Endothelial cell of umbilical vein (primary cell): ENCODE data around the gene TSPEAR. TPM values are rescaled to one million over a fixed set of nuclear protein-coding genes. Genes with fewer than 3 reads are reported as not detected.
A peak's percentile ranks its signal among the peaks of the same experiment; 100 is the strongest.

Experiments
- BruUV-seq: library from RNA; stranded (reverse); fragments of 400-500 nt; replicated peaks from 2 replicates; lab custom pipeline; 2021; lab: Mats Ljungman, UMichigan
- CTCF ChIA-PET: fragments of 300-600, 350-600 bp; sonication (Branson Sonifier 250); formaldehyde crosslinking; loops from one replicate; lab custom pipeline; 2021; ENCODE audit warnings: antibody characterized with exemption, inconsistent platforms; lab: Charles Lee
- POLR2A ChIA-PET: fragments of 300-600, 350-600 bp; sonication (Branson Sonifier 250); formaldehyde crosslinking; loops from one replicate; lab custom pipeline; 2021; ENCODE audit warnings: antibody characterized with exemption, inconsistent platforms; lab: Charles Lee
- DNase-seq: peaks from one replicate; pipeline ENCODE4 v3.0.0-alpha.2; 2011; ENCODE audit warnings: low read depth, low spot score
- FAIRE-seq: peaks from 2 replicates; lab custom pipeline; 2011; peaks lifted over from hg19 to GRCh38; lab: Jason Lieb, UNC
- H2AFZ ChIP-seq: 2 replicates; pipeline ENCODE4 v1.6.0; 2012; ENCODE audit warnings: low read depth, low read length, control low read depth, inconsistent platforms
- H3K27ac ChIP-seq: 2 replicates; pipeline ENCODE4 v1.5.1; 2011; ENCODE audit warnings: low read depth, mild to moderate bottlenecking, control low read depth, low read length, moderate library complexity; ENCODE audit not compliant: insufficient read depth
- H3K27me3 ChIP-seq, 2 experiments: 2 replicates each; pipeline versions ENCODE4 v1.6.0 to v1.6.1; 2011; ENCODE audit warnings: low read length in 2 of 2, mixed read lengths in 1 of 2; ENCODE audit not compliant: control insufficient read depth in 2 of 2, insufficient read depth in 2 of 2
- H3K36me3 ChIP-seq, 2 experiments: 2 replicates in 1 of 2; 3 replicates in 1 of 2; pipeline ENCODE4 v1.5.1; 2011; ENCODE audit warnings: low read length in 2 of 2, mild to moderate bottlenecking in 1 of 2, moderate library complexity in 1 of 2; ENCODE audit not compliant: control insufficient read depth in 2 of 2, insufficient read depth in 2 of 2; ENCODE audit errors: extremely low read depth in 1 of 2
- H3K4me1 ChIP-seq: 3 replicates; pipeline ENCODE4 v1.5.1; 2011; ENCODE audit warnings: mild to moderate bottlenecking, low read length; ENCODE audit not compliant: control insufficient read depth, insufficient read depth; ENCODE audit errors: extremely low read depth
- H3K4me2 ChIP-seq: 2 replicates; pipeline ENCODE4 v1.6.1; 2011; ENCODE audit warnings: low read length, control low read depth, mixed read lengths; ENCODE audit not compliant: insufficient read depth
- H3K4me3 ChIP-seq, 3 experiments: fragments of 200-600 bp in 1 of 3; sonication (generic), shearing (Covaris generic) in 1 of 3; replicated peaks in 1 of 3; 2 replicates each; pipeline ENCODE4 v1.5.1; 2011 to 2016; ENCODE audit warnings: control low read depth in 3 of 3, low read length in 3 of 3, mild to moderate bottlenecking in 2 of 3, inconsistent platforms in 1 of 3, low read depth in 1 of 3, moderate library complexity in 1 of 3; ENCODE audit not compliant: insufficient read depth in 1 of 3
- H3K79me2 ChIP-seq: 2 replicates; pipeline ENCODE4 v1.6.0; 2012; ENCODE audit warnings: low read length, inconsistent platforms; ENCODE audit not compliant: control insufficient read depth, insufficient read depth
- H3K9ac ChIP-seq: replicated peaks from 2 replicates; pipeline ENCODE3; 2011; ENCODE audit warnings: low read length, control low read depth; ENCODE audit not compliant: insufficient read depth; ENCODE audit errors: extremely low read depth
- H3K9me1 ChIP-seq: replicated peaks from 3 replicates; pipeline ENCODE4 v1.6.0; 2011; ENCODE audit warnings: mild to moderate bottlenecking, low read length; ENCODE audit not compliant: control insufficient read depth, insufficient read depth; ENCODE audit errors: extremely low read depth
- H3K9me3 ChIP-seq: replicated peaks from 2 replicates; pipeline ENCODE4 v1.5.1; 2012; ENCODE audit warnings: low read length, inconsistent platforms; ENCODE audit not compliant: control insufficient read depth, insufficient read depth
- H4K20me1 ChIP-seq: replicated peaks from 2 replicates; pipeline ENCODE3; 2011; ENCODE audit warnings: mild to moderate bottlenecking, low read length; ENCODE audit not compliant: control insufficient read depth, insufficient read depth; ENCODE audit errors: extremely low read depth
- EZH2 ChIP-seq: IDR thresholded peaks from 2 replicates; pipeline ENCODE4 v1.6.1; 2012; ENCODE audit warnings: borderline replicate concordance, low read depth, mild to moderate bottlenecking, moderate library complexity, low read length, inconsistent platforms; ENCODE audit not compliant: severe bottlenecking
- GATA2 ChIP-seq: IDR thresholded peaks from 2 replicates; pipeline ENCODE4 v1.7.0; 2011; ENCODE audit warnings: low read depth, mild to moderate bottlenecking, moderate library complexity, mixed read lengths, low read length; ENCODE audit not compliant: insufficient read length, insufficient read depth
- POLR2A ChIP-seq: IDR thresholded peaks from 2 replicates; pipeline ENCODE4 v1.6.1; 2012; ENCODE audit warnings: low read depth, mild to moderate bottlenecking, control low read depth, low read length
- dilution Hi-C: fragments of 300-500 bp; cut with MboI; formaldehyde crosslinking; loops from one replicate; pipeline ENCODE4 v1.15.0; 2019; ENCODE audit warnings: low sequenced_read_pairs; ENCODE audit not compliant: extremely low pct_ligation_motif_present
- intact Hi-C: fragments of 100-400 bp; cut with micrococcal nuclease; formaldehyde crosslinking; loops from one replicate; pipeline ENCODE4 v1.10.0; 2022
- polyA plus RNA-seq, 4 experiments: library from polyadenylated mRNA; depleted of rRNA in 3 of 4; stranded (reverse) in 3 of 4; unstranded in 1 of 4; fragments of >200 nt; gene quantifications; 2 replicates each; pipeline versions ENCODE4 v1.2.1 to v1.2.3, GENCODE V29; 2011 to 2012; ENCODE audit warnings: missing spikeins in 1 of 4
- total RNA-seq: library from RNA; stranded (reverse); gene quantifications from 2 replicates; pipeline ENCODE4 v1.2.3, GENCODE V29; 2021
- TF ChIP-seq, protein P1 (sequence below), 2 donors: IDR thresholded peaks; 1 replicate in 1 of 2; 2 replicates in 1 of 2; pipeline ENCODE4 v1.5.1; 2011; ENCODE audit warnings: low read length in 2 of 2, mild to moderate bottlenecking in 2 of 2, moderate library complexity in 2 of 2, control low read depth in 1 of 2, inconsistent platforms in 1 of 2, low read depth in 1 of 2; ENCODE audit not compliant: insufficient read depth in 1 of 2; ENCODE audit errors: extremely low read depth in 1 of 2
- TF ChIP-seq, protein P2 (sequence below): IDR thresholded peaks from 2 replicates; pipeline ENCODE4 v1.6.1; 2011; ENCODE audit not compliant: insufficient read depth, insufficient read length

The TSPEAR gene
- total and polyA plus RNA-seq, 2 donors (not counting 3 experiments of a cell fraction or from before 2014, with no cell fraction given) = 0.01 TPM; not detected in 1

DNA sequence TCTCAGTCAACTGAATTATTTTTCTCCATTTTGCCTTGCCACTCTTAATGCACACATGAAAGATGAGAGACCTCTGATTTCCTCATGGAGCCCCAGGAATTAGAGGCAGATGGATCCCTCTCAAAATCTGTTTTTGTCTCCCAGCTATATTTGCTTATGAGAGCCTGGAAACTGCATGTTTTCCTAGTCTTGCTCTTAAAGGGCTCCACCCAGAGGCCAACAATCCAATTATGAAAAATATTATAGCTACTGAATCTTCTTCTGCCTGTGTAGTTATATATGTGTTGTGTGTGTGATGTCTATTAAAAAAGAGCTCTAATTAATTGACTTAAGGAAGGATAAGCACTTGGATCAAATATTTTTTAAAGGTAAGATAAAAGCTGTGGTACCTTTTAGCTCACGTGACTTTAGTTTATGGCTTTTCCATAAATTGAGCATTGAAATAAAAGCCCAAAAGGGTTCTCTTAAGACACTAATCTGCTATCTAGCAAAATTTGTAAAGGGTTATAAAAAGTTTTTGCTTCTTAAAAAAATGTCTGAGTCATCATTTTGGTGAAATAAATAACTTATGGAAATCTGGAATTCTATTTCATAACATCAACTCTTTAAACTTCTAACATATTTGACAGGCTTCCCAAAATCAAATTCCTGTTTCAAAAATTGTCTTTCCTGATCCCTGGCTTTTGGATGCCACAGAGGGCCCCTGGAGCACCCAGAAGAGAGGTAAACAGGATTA is 31.2 kb upstream of the TSPEAR start:
- H3K4me1 ChIP-seq = no peaks in the 10 kb centered on the region
- H3K9me1 ChIP-seq = no peaks in the 10 kb centered on the region
- peaks cover 13 to 17% of the 10 kb centered on the region in 2 experiments for H3K27me3 ChIP-seq
- H3K4me3 ChIP-seq = no peak overlapping the region
- H3K9me3 ChIP-seq = no peaks in the 10 kb centered on the region
- no peaks in the 10 kb centered on the region for H4K20me1 ChIP-seq
- ChIA-PET CTCF (interaction anchor here (0.6 to 2.6 kb wide), 23 partner anchors 9 to 302 kb away, joined by 3 to 25 read pairs (median 4); partner anchors contain the start of gene TSPEAR), POLR2A (no interaction called here)
- H3K9ac ChIP-seq = no peak overlapping the region
- H2AFZ ChIP-seq = no peak overlapping the region
- no peaks in the 10 kb centered on the region for H3K36me3 ChIP-seq
- no peak for TF ChIP-seq GATA2
- TF ChIP-seq, protein P1, sequence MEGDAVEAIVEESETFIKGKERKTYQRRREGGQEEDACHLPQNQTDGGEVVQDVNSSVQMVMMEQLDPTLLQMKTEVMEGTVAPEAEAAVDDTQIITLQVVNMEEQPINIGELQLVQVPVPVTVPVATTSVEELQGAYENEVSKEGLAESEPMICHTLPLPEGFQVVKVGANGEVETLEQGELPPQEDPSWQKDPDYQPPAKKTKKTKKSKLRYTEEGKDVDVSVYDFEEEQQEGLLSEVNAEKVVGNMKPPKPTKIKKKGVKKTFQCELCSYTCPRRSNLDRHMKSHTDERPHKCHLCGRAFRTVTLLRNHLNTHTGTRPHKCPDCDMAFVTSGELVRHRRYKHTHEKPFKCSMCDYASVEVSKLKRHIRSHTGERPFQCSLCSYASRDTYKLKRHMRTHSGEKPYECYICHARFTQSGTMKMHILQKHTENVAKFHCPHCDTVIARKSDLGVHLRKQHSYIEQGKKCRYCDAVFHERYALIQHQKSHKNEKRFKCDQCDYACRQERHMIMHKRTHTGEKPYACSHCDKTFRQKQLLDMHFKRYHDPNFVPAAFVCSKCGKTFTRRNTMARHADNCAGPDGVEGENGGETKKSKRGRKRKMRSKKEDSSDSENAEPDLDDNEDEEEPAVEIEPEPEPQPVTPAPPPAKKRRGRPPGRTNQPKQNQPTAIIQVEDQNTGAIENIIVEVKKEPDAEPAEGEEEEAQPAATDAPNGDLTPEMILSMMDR (IDR thresholded peaks at IDR 0.05; ENCODE audit: extremely low read depth in 1 of 2, insufficient read depth in 1 of 2, low read depth in 1 of 2, low read length in 2 of 2) = peak in 1 of 2 donors; percentile 10
- H3K4me2 ChIP-seq = no peak overlapping the region
- FAIRE-seq (peak; percentile 70), DNase-seq (peak; percentile 13)
- dilution Hi-C loops (no loop called here), intact Hi-C loops (no loop called here)
- H3K27ac ChIP-seq = no peak overlapping the region
- H3K79me2 ChIP-seq = no peaks in the 10 kb centered on the region
- no TSS peak for BruUV-seq

DNA sequence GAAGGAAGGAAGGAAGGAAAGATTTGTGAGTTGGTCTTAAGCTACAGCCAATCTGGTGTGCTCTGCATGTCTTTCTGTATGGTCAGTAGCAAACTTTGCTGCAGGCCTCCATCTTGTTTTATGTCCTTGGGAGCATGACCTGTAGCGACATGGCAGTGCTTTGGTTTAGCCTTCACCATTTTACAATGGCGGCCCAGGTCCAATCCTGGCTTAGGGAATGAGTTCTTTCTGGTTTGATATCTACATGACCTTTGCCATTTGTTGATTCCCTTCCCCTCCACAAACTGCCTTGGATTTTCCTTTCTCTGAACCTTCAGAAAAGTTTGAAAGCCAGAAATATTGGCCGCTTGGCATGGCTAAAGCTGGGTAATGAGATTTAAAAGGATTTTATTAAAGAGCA is 30.5 kb upstream of the TSPEAR start:
- intact Hi-C loops = no loop called here
- Histone ChIP-seq H3K27me3 (peaks cover 13 to 17% of the 10 kb centered on the region in 2 experiments), H3K36me3 (no peaks in the 10 kb centered on the region), H3K9me3 (no peaks in the 10 kb centered on the region), H3K4me2 (no peak overlapping the region), H4K20me1 (no peaks in the 10 kb centered on the region), H3K79me2 (no peaks in the 10 kb centered on the region), H3K9ac (no peak overlapping the region), H3K4me3 (no peak overlapping the region), H3K9me1 (no peaks in the 10 kb centered on the region), H3K27ac (no peak overlapping the region), H2AFZ (no peak overlapping the region), H3K4me1 (no peaks in the 10 kb centered on the region)
- no peak for TF ChIP-seq GATA2
- no peak for TF ChIP-seq EZH2
- no peak for TF ChIP-seq POLR2A
- TF ChIP-seq, protein P2, sequence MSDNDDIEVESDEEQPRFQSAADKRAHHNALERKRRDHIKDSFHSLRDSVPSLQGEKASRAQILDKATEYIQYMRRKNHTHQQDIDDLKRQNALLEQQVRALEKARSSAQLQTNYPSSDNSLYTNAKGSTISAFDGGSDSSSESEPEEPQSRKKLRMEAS = no peak
- no TSS peak for BruUV-seq
- POLR2A ChIA-PET = no interaction called here
- FAIRE-seq = no peak
- dilution Hi-C loops = no loop called here
- CTCF ChIA-PET = interaction anchor here (0.6 to 2.6 kb wide), 17 partner anchors 10 to 241 kb away, joined by 3 to 25 read pairs (median 4); no protein-coding TSS in a partner anchor
- DNase-seq = no peak
